OCI-LY3 (cell line): ENCODE data around the gene DDX51.

Experiments used
- H2AFZ ChIP-seq: fragments of 200-600, 300-600 bp; shearing (Covaris generic); 2 replicates; pipeline ENCODE4 v1.6.0; 2014; ENCODE audit warnings: antibody characterized with exemption, low read depth, low read length
- H3K27ac ChIP-seq: fragments of 200-600, 300-600 bp; sonication (generic); 2 replicates; pipeline ENCODE4 v1.5.1; 2014; ENCODE audit warnings: mild to moderate bottlenecking, low read length, moderate library complexity, mixed read lengths
- H3K27me3 ChIP-seq: fragments of 200-600, 300-600 bp; sonication (generic); 2 replicates; pipeline ENCODE4 v1.6.1; 2014; ENCODE audit warnings: low read depth, low read length, mixed read lengths
- H3K36me3 ChIP-seq: fragments of 200-600, 300-600 bp; sonication (generic); replicated peaks from 2 replicates; pipeline ENCODE3; 2014; ENCODE audit warnings: low read depth, low read length, mixed read lengths
- H3K4me1 ChIP-seq: fragments of 300-600, 200-600 bp; sonication (generic); 2 replicates; pipeline ENCODE4 v1.6.1; 2014; ENCODE audit warnings: low read length, mixed read lengths
- H3K4me2 ChIP-seq: fragments of 200-600, 300-600 bp; sonication (generic); 2 replicates; pipeline ENCODE4 v1.6.1; 2014; ENCODE audit warnings: low read length, mixed read lengths
- H3K4me3 ChIP-seq: fragments of 300-600, 200-600 bp; sonication (generic); 2 replicates; pipeline ENCODE4 v1.5.1; 2014; ENCODE audit warnings: antibody characterized with exemption, mild to moderate bottlenecking, low read length, moderate library complexity
- H3K79me2 ChIP-seq: fragments of 300-600, 200-600 bp; shearing (Covaris generic); 2 replicates; pipeline ENCODE4 v1.6.1; 2014; ENCODE audit warnings: mild to moderate bottlenecking, low read length, mixed read lengths
- H3K9ac ChIP-seq: fragments of 300-600, 200-600 bp; shearing (Covaris generic); 2 replicates; pipeline ENCODE4 v1.6.0; 2014; ENCODE audit warnings: mild to moderate bottlenecking, low read length, moderate library complexity
- H3K9me3 ChIP-seq: fragments of 200-600, 300-600 bp; shearing (Covaris generic); 2 replicates; pipeline ENCODE4 v1.6.1; 2014; ENCODE audit warnings: low read length, mixed read lengths; ENCODE audit not compliant: insufficient read depth
- H4K20me1 ChIP-seq: fragments of 200-600, 300-600 bp; sonication (generic); 2 replicates; pipeline ENCODE4 v1.6.1; 2016; ENCODE audit warnings: low read length, mixed read lengths; ENCODE audit not compliant: insufficient read depth
- CTCF ChIP-seq: fragments of 200-600, 300-600 bp; sonication (generic); IDR thresholded peaks from 2 replicates; pipeline ENCODE4 v1.5.1; 2014; ENCODE audit warnings: antibody characterized with exemption, low read length, low read depth
- EZH2phosphoT487 ChIP-seq: fragments of 200-600 bp; shearing (Covaris generic); IDR thresholded peaks from 2 replicates; pipeline ENCODE4 v1.6.1; 2018; ENCODE audit warnings: antibody characterized with exemption, mixed run types, low read depth

DDX51 gene

GRCh38 chr12:132160601-132161035 is 16.5 kb upstream of the DDX51 start:
- peaks cover 25% of the 10 kb centered on the region for H3K36me3 ChIP-seq
- no peaks in the 10 kb centered on the region for H3K4me1 ChIP-seq

GRCh38 chr12:132160016-132160415 is 15.9 kb upstream of the DDX51 start:
- peaks cover 25% of the 10 kb centered on the region for H3K36me3 ChIP-seq
- no peaks in the 10 kb centered on the region for H3K79me2 ChIP-seq
- peaks cover 9% of the 10 kb centered on the region for H3K9me3 ChIP-seq
- H3K4me2 ChIP-seq: no peak overlapping the region
- H3K4me3 ChIP-seq: no peak overlapping the region
- TF ChIP-seq CTCF: no peak
- TF ChIP-seq EZH2phosphoT487: no peak
- no peak overlapping the region for H3K9ac ChIP-seq
- H4K20me1 ChIP-seq: no peaks in the 10 kb centered on the region
- H2AFZ ChIP-seq: no peak overlapping the region
- no peaks in the 10 kb centered on the region for H3K4me1 ChIP-seq
- no peak overlapping the region for H3K27ac ChIP-seq
- H3K27me3 ChIP-seq: no peaks in the 10 kb centered on the region

More at GRCh38 chr12:132160601-132161035, 16.5 kb upstream of the DDX51 start:
- TF ChIP-seq CTCF (no peak), EZH2phosphoT487 (no peak)
- H3K27ac ChIP-seq: no peak overlapping the region
- H3K79me2 ChIP-seq: no peaks in the 10 kb centered on the region
- no peaks in the 10 kb centered on the region for H4K20me1 ChIP-seq
- H3K4me2 ChIP-seq: no peak overlapping the region
- H3K4me3 ChIP-seq: no peak overlapping the region
- H3K9me3 ChIP-seq: peaks cover 9% of the 10 kb centered on the region
- H3K27me3 ChIP-seq: no peaks in the 10 kb centered on the region
- no peak overlapping the region for H3K9ac ChIP-seq
- H2AFZ ChIP-seq: no peak overlapping the region

GRCh38 chr12:132159555-132160003 is 15.5 kb upstream of the DDX51 start:
- peaks cover 3% of the 10 kb centered on the region for H3K4me1 ChIP-seq
- H4K20me1 ChIP-seq: peaks cover 3% of the 10 kb centered on the region; the same call in 1 of the 2 replicates
- peaks cover 25% of the 10 kb centered on the region for H3K36me3 ChIP-seq
- H3K4me2 ChIP-seq: no peak overlapping the region
- no peaks in the 10 kb centered on the region for H3K27me3 ChIP-seq
- peaks cover 9% of the 10 kb centered on the region for H3K9me3 ChIP-seq
- no peak overlapping the region for H2AFZ ChIP-seq
- no peak for TF ChIP-seq EZH2phosphoT487
- no peak for TF ChIP-seq CTCF
- H3K4me3 ChIP-seq: no peak overlapping the region
- no peak overlapping the region for H3K9ac ChIP-seq
- H3K79me2 ChIP-seq: no peaks in the 10 kb centered on the region
- no peak overlapping the region for H3K27ac ChIP-seq

GRCh38 chr12:132158677-132159554 is 14.8 kb upstream of the DDX51 start:
- peaks cover 10% of the 10 kb centered on the region for H3K4me1 ChIP-seq
- no peak overlapping the region for H3K27ac ChIP-seq
- no peak overlapping the region for H3K4me3 ChIP-seq
- peaks cover 9% of the 10 kb centered on the region for H3K9me3 ChIP-seq
- no peak for TF ChIP-seq CTCF
- no peak for TF ChIP-seq EZH2phosphoT487
- peaks cover 3% of the 10 kb centered on the region; the same call in 1 of the 2 replicates for H4K20me1 ChIP-seq
- no peaks in the 10 kb centered on the region for H3K27me3 ChIP-seq
- no peak overlapping the region for H2AFZ ChIP-seq
- no peak overlapping the region for H3K4me2 ChIP-seq
- no peak overlapping the region for H3K9ac ChIP-seq
- H3K36me3 ChIP-seq: peaks cover 25% of the 10 kb centered on the region
- H3K79me2 ChIP-seq: no peaks in the 10 kb centered on the region
